Raji (cell line): ENCODE measurements around the gene RAPGEF1.

Source experiments
- POLR2A ChIP-seq: IDR thresholded peaks from 2 replicates; pipeline ENCODE4 v1.6.1; 2011; ENCODE audit warnings: low read depth, low read length, control low read depth; ENCODE audit not compliant: insufficient read depth

The RAPGEF1 gene

GRCh38 chr9:131625508-131625787 lies 114.4 kb downstream of the RAPGEF1 start:
- no peak for TF ChIP-seq POLR2A

GRCh38 chr9:131624636-131625507 lies 115.0 kb downstream of the RAPGEF1 start:
- no peak for TF ChIP-seq POLR2A

DNA sequence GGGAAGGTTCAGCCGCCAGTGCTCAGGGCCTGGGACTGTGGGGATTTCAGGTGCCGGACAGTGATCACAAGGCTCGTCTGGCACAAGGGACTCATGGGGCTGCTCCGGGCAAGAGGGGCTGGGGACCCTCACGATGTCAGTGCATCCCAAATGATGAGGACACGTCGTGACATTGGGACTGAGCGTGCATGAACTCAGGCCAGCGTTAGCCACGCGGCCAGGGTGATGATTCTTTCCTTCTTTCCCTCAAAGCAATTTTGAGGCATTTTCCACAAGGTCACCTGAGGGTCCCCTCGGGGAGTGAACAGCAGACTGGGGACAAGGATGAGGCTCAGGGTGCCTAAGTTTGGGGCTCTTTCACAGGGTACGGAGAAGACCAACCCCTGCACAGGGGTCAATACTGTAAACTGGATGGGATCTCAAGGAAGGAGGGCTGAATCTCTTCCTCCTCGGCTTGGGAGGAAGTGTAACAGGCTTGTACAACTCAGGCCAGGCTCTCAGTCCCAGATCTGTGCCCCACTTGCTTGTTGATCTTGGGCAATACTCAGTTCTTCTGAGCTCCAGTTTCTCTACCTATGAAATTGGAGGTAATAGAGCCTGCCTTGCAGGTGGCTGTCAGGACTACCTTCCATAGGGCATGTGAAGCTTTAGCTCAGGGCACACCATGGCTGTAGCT lies 116.1 kb downstream of the RAPGEF1 start:
- no peak for TF ChIP-seq POLR2A

- no peak for TF ChIP-seq POLR2A
Measured at GRCh38 chr9:131622523-131622922, 117.4 kb downstream of the RAPGEF1 start.

GRCh38 chr9:131621551-131622358 lies 118.1 kb downstream of the RAPGEF1 start:
- TF ChIP-seq POLR2A, result no peak

- TF ChIP-seq POLR2A, result no peak
Measured at GRCh38 chr9:131620764-131621520, 118.9 kb downstream of the RAPGEF1 start.

- TF ChIP-seq POLR2A, result no peak
Measured at GRCh38 chr9:131619680-131620079, 120.2 kb downstream of the RAPGEF1 start.

DNA sequence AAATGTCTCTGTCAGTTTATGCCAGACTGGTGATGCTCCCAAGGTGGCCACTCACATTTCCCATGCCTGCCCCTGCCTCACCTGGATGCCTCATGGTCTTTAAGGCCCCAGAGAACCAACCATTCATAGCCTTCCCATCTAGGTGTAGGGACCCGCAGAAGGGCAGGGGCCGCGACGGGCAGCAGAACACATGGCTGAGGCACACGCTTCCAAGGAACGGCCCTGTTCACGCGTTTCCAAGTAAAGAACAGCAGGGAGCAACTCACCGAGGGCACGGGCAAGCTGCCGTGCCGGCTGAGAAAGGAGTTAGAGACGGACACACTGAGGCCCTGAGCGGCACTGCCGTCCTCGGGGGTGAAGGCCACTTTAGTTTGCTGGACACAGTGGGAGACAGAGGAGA lies 121.1 kb downstream of the RAPGEF1 start:
- no peak for TF ChIP-seq POLR2A

- no peak for TF ChIP-seq POLR2A
Measured at GRCh38 chr9:131618071-131618479, 121.8 kb downstream of the RAPGEF1 start.

GRCh38 chr9:131617611-131618010 lies 122.3 kb downstream of the RAPGEF1 start:
- TF ChIP-seq POLR2A, result no peak

DNA sequence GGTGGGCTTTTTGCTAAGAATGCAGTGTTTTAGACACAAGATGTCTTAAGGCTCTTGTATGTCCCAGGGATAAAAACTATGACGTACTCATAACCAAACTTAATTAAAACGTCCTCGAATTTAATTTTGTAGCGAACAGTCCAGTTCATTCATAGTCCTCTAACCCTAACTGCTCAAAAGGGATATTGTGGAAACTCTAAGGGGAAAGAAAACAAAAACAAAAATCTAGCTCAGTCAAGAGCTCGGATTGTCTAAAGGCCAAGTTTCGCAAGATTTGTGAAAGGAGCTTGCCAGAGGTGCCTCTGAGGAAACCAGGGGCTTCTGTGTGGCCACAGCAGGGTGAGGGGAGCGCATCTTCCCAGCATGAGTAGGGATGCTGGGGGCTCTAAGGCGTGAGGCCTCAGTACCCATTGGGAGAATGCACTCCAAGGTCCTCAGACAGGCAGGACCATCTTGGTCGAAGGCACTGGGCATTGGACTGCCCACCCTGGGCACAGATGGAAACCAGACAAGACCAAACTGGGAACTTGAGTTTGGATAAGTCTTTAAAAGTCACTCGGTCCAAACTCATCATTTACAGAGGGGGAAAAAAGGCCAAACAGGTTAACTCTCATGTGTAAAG lies 122.8 kb downstream of the RAPGEF1 start:
- no peak for TF ChIP-seq POLR2A

DNA sequence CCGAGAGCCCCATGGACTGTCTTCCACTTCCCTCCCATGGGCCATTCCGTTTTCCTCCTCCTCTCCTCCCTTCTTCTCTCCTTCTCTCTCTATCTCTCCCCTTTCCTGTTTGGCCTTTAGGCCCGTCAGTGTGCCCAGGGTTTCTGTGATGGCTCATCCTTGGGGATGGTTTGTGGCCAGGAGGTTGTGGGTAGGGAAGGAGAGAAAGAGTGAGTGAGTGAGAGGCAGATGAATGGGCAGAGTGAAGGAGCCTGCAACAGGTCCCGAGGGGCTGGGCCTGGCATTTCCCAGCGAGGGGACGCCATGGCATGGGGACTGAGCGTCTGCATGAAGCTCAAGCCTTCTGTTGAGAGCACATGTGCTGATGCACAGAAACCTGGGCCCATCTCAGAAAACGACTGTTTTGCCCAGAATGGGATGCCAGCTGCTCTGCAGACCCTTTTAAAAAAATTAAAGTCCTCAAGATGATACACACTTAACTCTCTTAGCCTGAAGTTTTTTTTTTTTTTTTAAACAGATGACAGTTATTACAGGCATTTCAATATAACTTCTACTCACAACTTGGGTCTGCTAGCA lies 125.4 kb downstream of the RAPGEF1 start:
- no peak for TF ChIP-seq POLR2A

GRCh38 chr9:131613921-131614320 lies 126.0 kb downstream of the RAPGEF1 start:
- TF ChIP-seq POLR2A, result no peak

GRCh38 chr9:131612851-131613250 lies 127.0 kb downstream of the RAPGEF1 start:
- no peak for TF ChIP-seq POLR2A

DNA sequence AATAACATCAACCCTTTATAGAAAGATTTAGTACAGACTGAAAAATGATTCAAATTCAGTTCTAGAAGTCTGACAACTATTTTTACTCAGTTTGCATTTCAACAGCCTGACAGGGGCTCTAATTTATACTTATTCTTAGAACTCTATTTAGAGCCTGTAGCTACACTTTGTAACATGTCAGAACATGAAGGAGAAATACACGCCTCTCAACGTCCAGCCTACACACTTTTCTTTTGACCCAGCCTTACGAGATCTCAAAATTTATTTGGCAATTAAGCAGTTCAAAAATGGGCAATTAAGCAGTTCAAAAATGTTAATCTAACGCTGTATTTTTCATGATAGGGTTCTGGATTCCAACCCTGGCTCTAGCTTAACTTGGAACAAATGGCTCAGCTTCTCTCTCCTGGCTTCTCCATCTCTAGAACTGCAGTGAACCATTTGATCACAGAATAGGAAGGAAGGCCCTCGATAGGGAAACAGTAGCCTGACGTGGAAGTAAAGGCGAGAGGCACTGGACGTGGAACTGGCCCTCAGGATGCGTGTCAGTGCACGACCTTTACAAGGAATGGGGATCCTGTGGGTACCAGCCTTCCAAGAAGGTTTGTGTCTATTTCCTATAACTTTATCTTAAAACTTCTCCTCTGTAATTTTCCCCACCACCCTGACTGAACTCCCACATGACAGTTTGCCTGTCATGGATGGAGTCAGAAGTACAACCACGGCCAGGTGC lies 128.1 kb downstream of the RAPGEF1 start:
- no peak for TF ChIP-seq POLR2A
